HEK293T (cell line): ENCODE measurements around the gene OR1M1.

Experiments used
- ARNT ChIP-seq: fragments of 450-650 bp; IDR thresholded peaks from 2 replicates; pipeline ENCODE4 v1.6.1; 2017; ENCODE audit warnings: mild to moderate bottlenecking
- BHLHE40 ChIP-seq: fragments of 450-650 bp; IDR thresholded peaks from 2 replicates; pipeline ENCODE4 v1.6.1; 2016; ENCODE audit warnings: mild to moderate bottlenecking, moderate library complexity, borderline replicate concordance
- ELF4 ChIP-seq: fragments of 450-650 bp; IDR thresholded peaks from 2 replicates; pipeline ENCODE4 v1.6.1; 2017; ENCODE audit warnings: antibody characterized with exemption
- FOXM1 ChIP-seq: fragments of 450-650 bp; IDR thresholded peaks from 2 replicates; pipeline ENCODE4 v1.6.1; 2017; ENCODE audit warnings: mild to moderate bottlenecking, borderline replicate concordance
- HDGF ChIP-seq: fragments of 450-650 bp; IDR thresholded peaks from 2 replicates; pipeline ENCODE4 v1.6.1; 2017; ENCODE audit warnings: antibody characterized with exemption, borderline replicate concordance
- L3MBTL2 ChIP-seq: fragments of 450-650 bp; conservative IDR thresholded peaks from 2 replicates; pipeline ENCODE4 v1.6.1; 2016; ENCODE audit warnings: mild to moderate bottlenecking
- PKNOX1 ChIP-seq: fragments of 450-650 bp; IDR thresholded peaks from 2 replicates; pipeline ENCODE4 v1.6.1; 2016
- SP1 ChIP-seq: fragments of 450-650 bp; IDR thresholded peaks from 2 replicates; pipeline ENCODE4 v1.6.1; 2017
- TARDBP ChIP-seq: fragments of 450-650 bp; IDR thresholded peaks from 2 replicates; pipeline ENCODE4 v1.6.1; 2016

GRCh38 chr19:9130965-9131364 is 44.1 kb downstream of the OR1M1 start:
- TF ChIP-seq BHLHE40, result no peak
- TF ChIP-seq SP1, result no peak
- TF ChIP-seq ELF4, result no peak
- TF ChIP-seq TARDBP, result no peak
- TF ChIP-seq ARNT, result no peak
- no peak for TF ChIP-seq L3MBTL2
- no peak for TF ChIP-seq PKNOX1
- TF ChIP-seq FOXM1, result no peak
- TF ChIP-seq HDGF, result no peak
